A549 (cell line): Measurements from ENCODE around the gene DISP3. TPM values are rescaled to one million over a fixed set of nuclear protein-coding genes. Genes with fewer than 3 reads are reported as not detected.

Experiments
- ATAC-seq, 2 experiments: fragments of 200-7000 bp in 1 of 2; fragments of >200 bp in 1 of 2; cut with Nextera tagmentation in 1 of 2; cut with Tn5 transposase in 1 of 2; 3 replicates each; pipeline versions ENCODE4 v1.8.0 to v1.9.1; 2018 to 2020; ENCODE audit warnings: mild to moderate bottlenecking in 1 of 2, moderate library complexity in 1 of 2
- CTCF ChIA-PET: fragments of 300-600 bp; sonication (Branson Sonifier 250); formaldehyde crosslinking; extraction: SDS; loops from one replicate; lab custom pipeline; 2021; ENCODE audit warnings: antibody characterized with exemption, inconsistent platforms; lab: Yijun Ruan, JAX
- POLR2A ChIA-PET: fragments of 350-600 bp; formaldehyde crosslinking; extraction: SDS; loops from one replicate; lab custom pipeline; 2021; ENCODE audit warnings: antibody characterized with exemption, inconsistent platforms; lab: Yijun Ruan, JAX
- DNase-seq, 2 experiments: peaks; one replicate each; pipeline versions ENCODE4 v3.0.0 to v3.0.0-alpha.2; 2011 to 2016; ENCODE audit warnings: low read depth in 1 of 2, low spot score in 1 of 2
- FAIRE-seq: peaks from 2 replicates; lab custom pipeline; 2011; peaks lifted over from hg19 to GRCh38; lab: Jason Lieb, UNC
- H3K27ac ChIP-seq, 2 experiments: fragments of >200 bp; sonication (Bioruptor Twin); formaldehyde crosslinking; 3 replicates each; pipeline ENCODE4 v1.5.1; 2016 to 2017
- H3K4me1 ChIP-seq: fragments of >200 bp; sonication (Bioruptor Twin); formaldehyde crosslinking; 3 replicates; pipeline ENCODE4 v1.6.1; 2016
- H3K4me2 ChIP-seq: fragments of >200 bp; sonication (Bioruptor Twin); formaldehyde crosslinking; 3 replicates; pipeline ENCODE4 v1.6.1; 2016
- H3K4me3 ChIP-seq: fragments of >200 bp; sonication (Bioruptor Twin); formaldehyde crosslinking; 3 replicates; pipeline ENCODE4 v1.5.1; 2016
- H3K9me3 ChIP-seq: fragments of >200 bp; sonication (Bioruptor Twin); formaldehyde crosslinking; 3 replicates; pipeline ENCODE4 v1.6.1; 2016
- CBX8 ChIP-seq: fragments of 200-600 bp; sonication (generic); IDR thresholded peaks from 2 replicates; pipeline ENCODE4 v1.6.1; 2016
- CHD4 ChIP-seq: fragments of 200-600 bp; sonication (generic); IDR thresholded peaks from 2 replicates; pipeline ENCODE4 v1.6.1; 2016; ENCODE audit warnings: antibody characterized with exemption, mild to moderate bottlenecking, borderline replicate concordance
- EHF ChIP-seq: fragments of 250-450 bp; sonication (Bioruptor Pico); IDR thresholded peaks from 2 replicates; pipeline ENCODE4 v1.5.0; 2020; ENCODE audit warnings: mild to moderate bottlenecking
- EP300 ChIP-seq, 2 experiments: fragments of >200 bp; sonication (Bioruptor Twin); formaldehyde crosslinking; IDR thresholded peaks; 2 replicates in 1 of 2; 3 replicates in 1 of 2; pipeline ENCODE4 v1.6.1; 2016 to 2017
- ESRRA ChIP-seq: fragments of 150-350 bp; IDR thresholded peaks from 2 replicates; pipeline ENCODE4 v1.6.1; 2014; ENCODE audit warnings: mild to moderate bottlenecking, low read length, borderline replicate concordance
- GATA3 ChIP-seq: IDR thresholded peaks from 2 replicates; pipeline ENCODE4 v1.6.1; 2012; ENCODE audit warnings: borderline replicate concordance
- HES2 ChIP-seq: fragments of >200 bp; sonication (Bioruptor Twin); formaldehyde crosslinking; IDR thresholded peaks from 2 replicates; pipeline ENCODE4 v1.6.1; 2016
- HEYL ChIP-seq: fragments of 250-450 bp; sonication (Bioruptor Pico); IDR thresholded peaks from 2 replicates; pipeline ENCODE4 v1.8.0; 2021; ENCODE audit warnings: mild to moderate bottlenecking, moderate library complexity
- HOXA7 ChIP-seq: fragments of 250-450 bp; sonication (Bioruptor Pico); IDR thresholded peaks from 2 replicates; pipeline ENCODE4 v1.5.0; 2020; ENCODE audit warnings: mild to moderate bottlenecking, moderate library complexity
- JUN ChIP-seq, 2 experiments: fragments of >200 bp; sonication (Bioruptor Twin); formaldehyde crosslinking; IDR thresholded peaks; 2 replicates in 1 of 2; 3 replicates in 1 of 2; pipeline ENCODE4 v1.6.1; 2016 to 2017
- KDM1A ChIP-seq: fragments of 200-600 bp; sonication (generic); IDR thresholded peaks from 2 replicates; pipeline ENCODE4 v1.6.1; 2016; ENCODE audit warnings: low read depth, mild to moderate bottlenecking
- KDM5A ChIP-seq: fragments of 200-600 bp; sonication (generic); IDR thresholded peaks from 2 replicates; pipeline ENCODE4 v1.6.1; 2016; ENCODE audit warnings: antibody characterized with exemption, mild to moderate bottlenecking
- NR3C1 ChIP-seq: fragments of >200 bp; sonication (Bioruptor Twin); formaldehyde crosslinking; IDR thresholded peaks from 3 replicates; pipeline ENCODE4 v1.6.1; 2017
- POLR2A ChIP-seq: IDR thresholded peaks from 2 replicates; pipeline ENCODE4 v1.6.1; 2012; ENCODE audit warnings: mild to moderate bottlenecking, low read length
- RAD21 ChIP-seq, 2 experiments: fragments of >200 bp in 1 of 2; sonication (Bioruptor Twin) in 1 of 2; formaldehyde crosslinking in 1 of 2; IDR thresholded peaks in 1 of 2; conservative IDR thresholded peaks in 1 of 2; 2 replicates in 1 of 2; 3 replicates in 1 of 2; pipeline ENCODE4 v1.6.1; 2012 to 2018; ENCODE audit warnings: inconsistent platforms in 1 of 2
- RCOR1 ChIP-seq: fragments of 150-350 bp; IDR thresholded peaks from 2 replicates; pipeline ENCODE4 v1.6.1; 2014; ENCODE audit warnings: antibody characterized with exemption, low read length, low read depth
- SREBF2 ChIP-seq: fragments of 450-650 bp; IDR thresholded peaks from 2 replicates; pipeline ENCODE4 v1.6.1; 2014; ENCODE audit warnings: mild to moderate bottlenecking, moderate library complexity
- TFCP2L1 ChIP-seq: fragments of 250-450 bp; sonication (Bioruptor Pico); IDR thresholded peaks from 2 replicates; pipeline ENCODE4 v1.5.0; 2021; ENCODE audit warnings: mild to moderate bottlenecking
- TP53 ChIP-seq: fragments of 250-450 bp; sonication (Bioruptor Pico); IDR thresholded peaks from 2 replicates; pipeline ENCODE4 v1.5.0; 2021; ENCODE audit warnings: mild to moderate bottlenecking, moderate library complexity
- ZC3H11A ChIP-seq: fragments of 450-650 bp; IDR thresholded peaks from 2 replicates; pipeline ENCODE4 v1.6.1; 2014; ENCODE audit warnings: antibody characterized with exemption, mild to moderate bottlenecking
- ZNF302 ChIP-seq: fragments of 250-450 bp; sonication (Bioruptor Pico); IDR thresholded peaks from 2 replicates; pipeline ENCODE4 v1.9.0; 2021; ENCODE audit warnings: inconsistent platforms, mild to moderate bottlenecking, moderate library complexity
- WGBS: methylation state at CpG from one replicate; pipeline ENCODE4 v1.1.6; 2017; ENCODE audit errors: missing lambda C conversion rate; 5-methylcytosine and 5-hydroxymethylcytosine counted together
- polyA plus RNA-seq, 4 experiments: library from polyadenylated mRNA; depleted of rRNA in 3 of 4; stranded (reverse); fragments of >200 nt; fragmentation: RNase III in 1 of 4; extraction: RNeasy Plus Mini Kit Qiagen cat#74134 plus additional on column Dnase treatment in 1 of 4; gene quantifications; 2 replicates in 3 of 4; 3 replicates in 1 of 4; pipeline ENCODE4 v1.2.3, GENCODE V29; 2011 to 2017
- TF ChIP-seq, protein P1 (sequence below): fragments of 450-650 bp; IDR thresholded peaks from 2 replicates; pipeline ENCODE4 v1.6.1; 2014; ENCODE audit warnings: antibody characterized with exemption
- TF ChIP-seq, protein P2 (sequence below): fragments of 200-600 bp; sonication (generic); IDR thresholded peaks from 2 replicates; pipeline ENCODE4 v1.6.1; 2016; ENCODE audit warnings: antibody characterized with exemption, mild to moderate bottlenecking, moderate library complexity

DISP3 gene
- polyA plus RNA-seq, 2 of the 4 experiments (the other 2 are of a cell fraction), result 0.09 to 0.22 TPM

DNA sequence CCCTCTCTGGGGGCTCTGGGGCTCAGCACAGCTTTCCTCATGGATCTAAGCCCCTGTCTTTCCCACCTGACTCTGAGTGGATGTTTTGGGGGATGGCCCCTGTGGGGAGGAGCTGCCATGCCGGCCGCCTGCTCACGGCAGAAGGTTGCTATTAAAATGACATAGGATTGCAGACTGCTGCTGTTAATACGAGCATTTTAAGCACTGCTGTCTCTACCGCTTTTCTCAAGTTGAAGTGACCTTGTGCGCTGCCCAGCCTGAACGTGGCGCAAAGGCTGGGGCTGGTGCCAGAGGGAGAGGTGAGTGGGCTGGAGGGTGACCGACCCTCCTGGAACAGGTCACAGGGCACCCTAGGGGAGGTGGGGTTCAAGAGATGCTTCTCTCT, 58.4 kb downstream of the DISP3 start:
- H3K4me2 ChIP-seq, result no peak overlapping the region
- DNase-seq (no peak), FAIRE-seq (no peak), ATAC-seq (no peak)
- no peak overlapping the region for H3K27ac ChIP-seq
- no peaks in the 10 kb centered on the region for H3K9me3 ChIP-seq
- no peak overlapping the region for H3K4me3 ChIP-seq
- no peak for TF ChIP-seq ESRRA
- TF ChIP-seq POLR2A, result no peak
- no peak for TF ChIP-seq KDM1A
- no peak for TF ChIP-seq RCOR1
- CTCF ChIA-PET, result no interaction called here
- no peaks in the 10 kb centered on the region for H3K4me1 ChIP-seq
- WGBS, result 42% methylated on average over 3 of the region's 9 CpGs
- POLR2A ChIA-PET, result interaction anchor here (0.5 kb wide), 1 partner anchor 1181 kb away, joined by 7 read pairs; no protein-coding TSS in a partner anchor

DNA sequence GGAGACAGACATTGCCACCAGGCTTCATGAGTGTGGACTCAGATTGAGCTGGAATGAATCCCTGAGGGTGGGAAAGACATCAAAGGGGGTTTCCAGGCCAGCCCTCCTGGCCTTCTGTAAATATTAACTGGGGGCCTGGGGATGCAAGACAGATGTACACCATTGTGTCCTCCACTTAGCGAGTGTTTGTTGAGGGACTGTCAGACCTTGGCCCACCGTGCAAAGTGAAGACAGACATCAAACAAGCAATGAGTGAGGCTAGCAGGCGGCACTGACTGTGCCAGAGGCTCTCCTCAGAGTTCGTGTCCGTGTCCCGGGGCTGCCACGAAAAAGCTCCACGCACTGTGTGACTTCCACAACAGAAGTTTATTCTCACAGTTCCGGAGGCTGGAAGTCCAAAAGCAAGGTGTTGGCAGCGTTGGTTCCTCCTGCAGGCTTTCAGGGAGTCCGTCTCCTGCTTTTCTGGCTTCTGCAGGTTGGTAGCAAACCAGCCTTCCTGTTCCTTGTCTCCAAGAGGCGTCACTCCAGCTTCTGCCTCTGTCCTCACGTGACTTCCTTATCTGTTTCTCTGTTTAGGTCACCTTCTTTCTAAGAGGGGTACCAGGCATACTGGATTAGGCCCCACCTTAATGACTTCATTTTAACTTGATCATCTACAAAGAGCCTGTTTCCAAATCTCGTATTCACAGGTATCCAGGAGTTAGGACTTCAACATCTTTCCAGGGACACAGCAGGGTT, 59.1 kb downstream of the DISP3 start:
- Histone ChIP-seq H3K9me3 (no peaks in the 10 kb centered on the region), H3K4me2 (no peak overlapping the region), H3K4me1 (no peaks in the 10 kb centered on the region), H3K4me3 (no peak overlapping the region), H3K27ac (no peak overlapping the region)
- no peak for ATAC-seq
- WGBS, result 57% methylated on average over 13 of the region's 14 CpGs
- CTCF ChIA-PET, result no interaction called here
- no peak for FAIRE-seq
- POLR2A ChIA-PET, result interaction anchor here (0.5 kb wide), 1 partner anchor 1180 kb away, joined by 7 read pairs; no protein-coding TSS in a partner anchor
- TF ChIP-seq, protein P1, sequence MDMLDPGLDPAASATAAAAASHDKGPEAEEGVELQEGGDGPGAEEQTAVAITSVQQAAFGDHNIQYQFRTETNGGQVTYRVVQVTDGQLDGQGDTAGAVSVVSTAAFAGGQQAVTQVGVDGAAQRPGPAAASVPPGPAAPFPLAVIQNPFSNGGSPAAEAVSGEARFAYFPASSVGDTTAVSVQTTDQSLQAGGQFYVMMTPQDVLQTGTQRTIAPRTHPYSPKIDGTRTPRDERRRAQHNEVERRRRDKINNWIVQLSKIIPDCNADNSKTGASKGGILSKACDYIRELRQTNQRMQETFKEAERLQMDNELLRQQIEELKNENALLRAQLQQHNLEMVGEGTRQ, result no peak
- no peak for TF ChIP-seq RAD21 (conservative IDR thresholded peaks at IDR 0.05 in 1 of 2, IDR thresholded peaks at IDR 0.05 in 1 of 2)
- no peak for TF ChIP-seq NR3C1
- no peak for TF ChIP-seq ZNF302
- TF ChIP-seq RCOR1, result no peak
- no peak for TF ChIP-seq TP53 (CRISPR knock-in tag)
- TF ChIP-seq TFCP2L1 (CRISPR knock-in tag), result no peak
- no peak for TF ChIP-seq HES2
- no peak for TF ChIP-seq HOXA7 (CRISPR knock-in tag)
- TF ChIP-seq, protein P2, sequence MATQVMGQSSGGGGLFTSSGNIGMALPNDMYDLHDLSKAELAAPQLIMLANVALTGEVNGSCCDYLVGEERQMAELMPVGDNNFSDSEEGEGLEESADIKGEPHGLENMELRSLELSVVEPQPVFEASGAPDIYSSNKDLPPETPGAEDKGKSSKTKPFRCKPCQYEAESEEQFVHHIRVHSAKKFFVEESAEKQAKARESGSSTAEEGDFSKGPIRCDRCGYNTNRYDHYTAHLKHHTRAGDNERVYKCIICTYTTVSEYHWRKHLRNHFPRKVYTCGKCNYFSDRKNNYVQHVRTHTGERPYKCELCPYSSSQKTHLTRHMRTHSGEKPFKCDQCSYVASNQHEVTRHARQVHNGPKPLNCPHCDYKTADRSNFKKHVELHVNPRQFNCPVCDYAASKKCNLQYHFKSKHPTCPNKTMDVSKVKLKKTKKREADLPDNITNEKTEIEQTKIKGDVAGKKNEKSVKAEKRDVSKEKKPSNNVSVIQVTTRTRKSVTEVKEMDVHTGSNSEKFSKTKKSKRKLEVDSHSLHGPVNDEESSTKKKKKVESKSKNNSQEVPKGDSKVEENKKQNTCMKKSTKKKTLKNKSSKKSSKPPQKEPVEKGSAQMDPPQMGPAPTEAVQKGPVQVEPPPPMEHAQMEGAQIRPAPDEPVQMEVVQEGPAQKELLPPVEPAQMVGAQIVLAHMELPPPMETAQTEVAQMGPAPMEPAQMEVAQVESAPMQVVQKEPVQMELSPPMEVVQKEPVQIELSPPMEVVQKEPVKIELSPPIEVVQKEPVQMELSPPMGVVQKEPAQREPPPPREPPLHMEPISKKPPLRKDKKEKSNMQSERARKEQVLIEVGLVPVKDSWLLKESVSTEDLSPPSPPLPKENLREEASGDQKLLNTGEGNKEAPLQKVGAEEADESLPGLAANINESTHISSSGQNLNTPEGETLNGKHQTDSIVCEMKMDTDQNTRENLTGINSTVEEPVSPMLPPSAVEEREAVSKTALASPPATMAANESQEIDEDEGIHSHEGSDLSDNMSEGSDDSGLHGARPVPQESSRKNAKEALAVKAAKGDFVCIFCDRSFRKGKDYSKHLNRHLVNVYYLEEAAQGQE, result no peak
- no peak for TF ChIP-seq EP300 (IDR thresholded peaks at IDR 0.05)
- no peak for TF ChIP-seq KDM5A
- no peak for TF ChIP-seq HEYL (CRISPR knock-in tag)
- no peak for TF ChIP-seq GATA3
- no peak for TF ChIP-seq SREBF2
- TF ChIP-seq ZC3H11A, result no peak
- no peak for TF ChIP-seq EHF (CRISPR knock-in tag)
- no peak for TF ChIP-seq JUN (IDR thresholded peaks at IDR 0.05)
- no peak for TF ChIP-seq CHD4
- no peak for TF ChIP-seq CBX8
- DNase-seq, result no peak
